ENCODE measurements around the gene UTY. TPM values are rescaled to one million over a fixed set of nuclear protein-coding genes. Genes with fewer than 3 reads are reported as not detected.
A peak's percentile ranks its signal among the peaks of the same experiment; 100 is the strongest.
"Not testable (repeated sequence)": the region's sequence is repeated elsewhere in the genome, so short reads cannot be mapped to it uniquely, and the experiment has no call there.

UTY gene
- total and polyA plus RNA-seq, 7 donors: 2.3 to 42.1 (median 18.6) TPM; not detected in 3

DNA sequence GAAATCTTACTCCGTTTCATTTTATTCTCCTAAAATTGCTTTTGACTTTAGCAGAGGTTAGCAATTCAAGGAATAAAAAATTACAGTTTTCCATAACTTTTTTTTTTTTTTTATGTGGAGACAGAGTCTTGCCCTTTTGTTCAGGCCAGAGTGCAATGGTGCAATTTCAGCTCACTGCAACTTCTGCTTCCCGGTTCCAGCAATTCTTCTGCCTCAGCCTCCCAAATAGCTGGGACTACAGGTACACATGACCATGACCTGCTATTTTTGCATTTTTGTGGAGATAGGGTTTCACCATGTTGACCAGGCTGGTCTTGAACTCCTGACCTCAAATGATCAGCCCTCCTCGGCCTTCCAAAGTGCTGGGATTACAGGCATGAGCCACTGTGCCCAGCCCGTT lies 179.0 kb downstream of the UTY start:
- Histone ChIP-seq H3K9me3 (no peaks in the 10 kb centered on the region), H3K36me3 (peaks cover 0 to 21% (median 0%) of the 10 kb centered on the region in 4 donors), H3K4me3 (no peak overlapping the region), H3K4me1 (no peaks in the 10 kb centered on the region), H3K27me3 (no peaks in the 10 kb centered on the region), H3K27ac (no peak overlapping the region)
- WGBS, 2 donors: 87 to 88% methylated on average over 4 of the region's 4 CpGs
- intact Hi-C loops (cut with DNase I): no loop called here
- TF ChIP-seq EP300 (IDR thresholded peaks at IDR 0.05) (no peak), POLR2A (IDR thresholded peaks at IDR 0.05) (no peak), CTCF (IDR thresholded peaks at IDR 0.05) (no peak), POLR2AphosphoS5 (IDR thresholded peaks at IDR 0.05) (no peak)
- DNase-seq: no peak

DNA sequence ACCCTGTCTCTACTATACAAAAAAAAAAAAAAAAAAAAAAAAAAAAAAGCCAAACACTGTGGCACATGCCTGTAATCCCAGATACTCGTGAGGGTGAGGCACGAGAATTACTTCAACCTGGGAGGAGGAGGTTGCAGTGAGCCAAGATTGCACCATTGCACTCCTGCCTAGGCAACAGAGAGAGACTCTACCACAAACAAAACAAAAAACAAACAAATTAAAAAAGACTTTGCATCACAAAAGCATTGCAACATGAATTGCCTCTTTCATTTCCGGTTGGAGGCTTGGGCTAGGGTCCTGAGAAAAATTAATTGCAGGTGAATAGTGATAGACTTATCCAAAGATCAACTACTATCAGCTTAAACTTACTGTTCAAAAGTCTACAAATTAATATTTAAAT lies 180.4 kb downstream of the UTY start:
- intact Hi-C loops (cut with DNase I): no loop called here
- no peaks in the 10 kb centered on the region for H3K4me1 ChIP-seq
- H3K27me3 ChIP-seq: no peaks in the 10 kb centered on the region
- TF ChIP-seq EP300 (IDR thresholded peaks at IDR 0.05): no peak
- TF ChIP-seq POLR2AphosphoS5 (IDR thresholded peaks at IDR 0.05): no peak
- no peak for TF ChIP-seq CTCF (IDR thresholded peaks at IDR 0.05)
- no peak for TF ChIP-seq POLR2A (IDR thresholded peaks at IDR 0.05)
- WGBS, 2 donors: 79 to 100% methylated on average over 3 of the region's 3 CpGs
- H3K36me3 ChIP-seq: peaks cover 0 to 19% (median 0%) of the 10 kb centered on the region in 4 donors
- no peak for DNase-seq
- no peaks in the 10 kb centered on the region for H3K9me3 ChIP-seq
- no peak overlapping the region for H3K27ac ChIP-seq
- no peak overlapping the region for H3K4me3 ChIP-seq

DNA sequence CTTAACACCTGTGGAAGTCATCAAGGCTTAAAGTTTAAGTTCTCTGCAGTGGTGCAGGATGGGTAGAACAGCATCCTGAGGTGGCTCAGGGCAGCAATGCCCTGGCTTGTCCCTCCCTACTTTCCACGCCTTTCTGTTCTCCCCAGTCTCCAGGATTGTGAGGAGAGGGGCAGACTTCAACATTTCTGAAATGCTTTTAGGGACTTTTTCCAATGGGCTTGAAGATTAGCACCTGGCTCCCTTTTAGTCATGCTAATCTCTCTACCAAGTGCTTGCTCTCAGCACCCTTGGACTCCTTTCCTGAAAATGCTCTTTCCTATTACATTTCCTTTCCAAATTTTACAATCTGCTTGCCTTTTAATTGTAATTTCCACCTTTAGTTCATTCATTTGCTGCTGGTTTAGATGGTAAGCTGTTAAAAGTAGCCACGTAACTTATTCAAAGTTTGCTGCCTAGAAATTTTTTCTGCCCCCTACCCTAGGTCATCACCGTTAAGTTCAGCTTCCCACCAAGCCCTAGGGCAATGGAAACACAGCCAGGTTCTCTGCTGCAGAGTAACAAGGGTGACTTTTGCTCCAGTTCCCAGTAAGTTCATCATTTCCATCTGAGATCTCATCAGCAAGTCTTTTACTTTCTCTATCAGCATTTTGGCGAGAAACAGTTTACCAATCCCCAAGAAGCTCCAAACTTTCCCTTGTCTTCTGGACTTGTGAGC lies 183.5 kb downstream of the UTY start:
- no peaks in the 10 kb centered on the region for H3K9me3 ChIP-seq
- no peak overlapping the region for H3K27ac ChIP-seq
- TF ChIP-seq EP300 (IDR thresholded peaks at IDR 0.05) (no peak), CTCF (IDR thresholded peaks at IDR 0.05) (no peak), POLR2A (IDR thresholded peaks at IDR 0.05) (no peak), POLR2AphosphoS5 (IDR thresholded peaks at IDR 0.05) (no peak)
- no peaks in the 10 kb centered on the region for H3K27me3 ChIP-seq
- no peak for DNase-seq
- no peak overlapping the region for H3K4me3 ChIP-seq
- WGBS, 2 donors: 75 to 97% methylated on average over 4 of the region's 4 CpGs
- H3K4me1 ChIP-seq: peaks cover 0 to 5% (median 0%) of the 10 kb centered on the region in 4 donors
- peaks cover 0 to 12% (median 0%) of the 10 kb centered on the region in 4 donors for H3K36me3 ChIP-seq
- intact Hi-C loops (cut with DNase I): no loop called here

- intact Hi-C loops (cut with DNase I): no loop called here
- TF ChIP-seq EP300 (IDR thresholded peaks at IDR 0.05): no peak
- peaks cover 0 to 12% (median 0%) of the 10 kb centered on the region in 4 donors for H3K36me3 ChIP-seq
- H3K27ac ChIP-seq: no peak overlapping the region
- no peaks in the 10 kb centered on the region for H3K27me3 ChIP-seq
- DNase-seq: no peak
- H3K4me1 ChIP-seq: peaks cover 0 to 12% (median 0%) of the 10 kb centered on the region in 4 donors
- H3K4me3 ChIP-seq: no peak overlapping the region
- WGBS, 2 donors: 63 to 90% methylated on average over 2 of the region's 2 CpGs
- no peaks in the 10 kb centered on the region for H3K9me3 ChIP-seq
Observed at GRCh38 chrY:13295026-13295425, 184.8 kb downstream of the UTY start.

GRCh38 chrY:13291199-13291598 lies 188.6 kb downstream of the UTY start:
- Histone ChIP-seq H3K4me3 (no peak overlapping the region), H3K9me3 (peaks cover 0 to 5% (median 0%) of the 10 kb centered on the region in 4 donors), H3K4me1 (peaks cover 0 to 12% (median 0%) of the 10 kb centered on the region in 4 donors), H3K27me3 (no peaks in the 10 kb centered on the region), H3K27ac (peak overlapping the region in 2 of 4 donors; percentile 53 to 64), H3K36me3 (peaks cover 0 to 22% (median 0%) of the 10 kb centered on the region in 4 donors)
- WGBS, 2 donors: 82 to 100% methylated on average over 1 of the region's 1 CpG
- intact Hi-C loops (cut with DNase I): no loop called here
- TF ChIP-seq POLR2AphosphoS5 (IDR thresholded peaks at IDR 0.05) (peak in 2 of 4 donors; percentile 61 to 71), EP300 (IDR thresholded peaks at IDR 0.05) (no peak)
- no peak for DNase-seq

GRCh38 chrY:13282151-13283054 lies 197.4 kb downstream of the UTY start:
- H3K4me3 ChIP-seq; intact Hi-C loops (cut with DNase I); H3K27me3 ChIP-seq; DNase-seq; H3K9me3 ChIP-seq: not testable (repeated sequence)
- H3K36me3 ChIP-seq: peaks cover 0 to 20% (median 0%) of the 10 kb centered on the region in 4 donors
- peaks cover 0 to 17% (median 3%) of the 10 kb centered on the region in 4 donors for H3K4me1 ChIP-seq
- 14 to 73% methylated on average over 15 of the region's 15 CpGs for WGBS, 2 donors
- H3K27ac ChIP-seq: peak overlapping the region in 2 of 4 donors; percentile 47 to 64

All from sigmoid colon (tissue), 7 donors.